ENCODE results near the gene LRRC23. TPM values are rescaled to one million over a fixed set of nuclear protein-coding genes. Genes with fewer than 3 reads are reported as not detected.

Gene LRRC23
- total and polyA plus RNA-seq, 9 of the 15 experiments (the other 6 are each of a cell fraction or from before 2014, with no cell fraction given), result 2.2 to 7.0 (median 3.0) TPM

DNA sequence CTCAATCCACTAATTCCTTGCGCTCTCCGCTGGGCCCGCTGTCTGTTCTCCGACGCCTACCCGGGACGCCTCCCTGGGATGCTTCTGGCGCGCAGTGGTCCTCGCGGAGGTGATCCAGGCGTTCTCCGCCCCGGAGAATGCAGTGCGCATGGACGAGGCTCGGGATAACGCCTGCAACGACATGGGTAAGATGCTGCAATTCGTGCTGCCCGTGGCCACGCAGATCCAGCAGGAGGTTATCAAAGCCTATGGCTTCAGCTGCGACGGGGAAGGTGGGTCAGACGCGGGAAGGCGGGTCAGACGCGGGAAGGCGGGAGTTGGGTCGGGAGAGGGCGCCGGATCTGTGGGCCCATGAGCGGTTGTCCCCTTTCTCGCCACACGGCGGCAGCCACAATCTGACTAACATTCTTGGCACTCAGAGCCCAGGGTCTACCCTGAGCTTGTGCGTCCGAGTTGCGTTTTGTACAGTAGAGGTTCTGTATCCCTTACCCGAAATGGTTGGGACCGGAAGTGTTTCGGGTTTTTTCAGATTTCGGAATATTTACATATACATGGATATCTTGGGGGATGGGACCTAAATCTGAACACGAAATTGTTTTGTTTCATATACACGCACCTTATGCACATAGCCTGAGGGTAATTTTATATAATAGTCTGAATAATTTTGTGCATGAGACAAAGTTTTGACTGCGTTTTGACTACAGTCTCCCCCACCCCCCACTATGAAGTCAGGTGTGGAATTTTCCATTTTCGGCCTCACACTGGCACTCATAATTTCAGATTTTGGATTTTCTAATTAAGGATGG lies 40.0 kb downstream of the LRRC23 start (continued):
- TF ChIP-seq MGA (IDR thresholded peaks at IDR 0.05) (peak; percentile 75), FOXK2 (conservative IDR thresholded peaks at IDR 0.05 in 1 of 2, IDR thresholded peaks at IDR 0.05 in 1 of 2; ENCODE audit: low read depth in 2 of 2) (no peak), ZNF274 (IDR thresholded peaks at IDR 0.05; ENCODE audit: borderline replicate concordance, low read depth, low read length) (peak; percentile 72; the same call in 1 of the 2 replicates), CREBBP (IDR thresholded peaks at IDR 0.05; ENCODE audit: low read depth, low read length) (no peak), FUS (optimal IDR thresholded peaks at IDR 0.05; ENCODE audit: low read depth, low read length) (peak; percentile 63), SRSF3 (IDR thresholded peaks at IDR 0.05; ENCODE audit: insufficient read depth, low read length) (no peak; the same call in 1 of the 2 replicates), EHMT2 (IDR thresholded peaks at IDR 0.05) (no peak), ZFP36 (IDR thresholded peaks at IDR 0.05; ENCODE audit: low read depth, low read length, partially characterized antibody) (no peak), TRIM24 (IDR thresholded peaks at IDR 0.05) (0 out of 4 replicates have a peak, but pooled peaks of 1 of the 2 experiments have one; percentile 38), ZNF77 (CRISPR knock-in tag; IDR thresholded peaks at IDR 0.05) (no peak)
- TF ChIP-seq, protein P1, sequence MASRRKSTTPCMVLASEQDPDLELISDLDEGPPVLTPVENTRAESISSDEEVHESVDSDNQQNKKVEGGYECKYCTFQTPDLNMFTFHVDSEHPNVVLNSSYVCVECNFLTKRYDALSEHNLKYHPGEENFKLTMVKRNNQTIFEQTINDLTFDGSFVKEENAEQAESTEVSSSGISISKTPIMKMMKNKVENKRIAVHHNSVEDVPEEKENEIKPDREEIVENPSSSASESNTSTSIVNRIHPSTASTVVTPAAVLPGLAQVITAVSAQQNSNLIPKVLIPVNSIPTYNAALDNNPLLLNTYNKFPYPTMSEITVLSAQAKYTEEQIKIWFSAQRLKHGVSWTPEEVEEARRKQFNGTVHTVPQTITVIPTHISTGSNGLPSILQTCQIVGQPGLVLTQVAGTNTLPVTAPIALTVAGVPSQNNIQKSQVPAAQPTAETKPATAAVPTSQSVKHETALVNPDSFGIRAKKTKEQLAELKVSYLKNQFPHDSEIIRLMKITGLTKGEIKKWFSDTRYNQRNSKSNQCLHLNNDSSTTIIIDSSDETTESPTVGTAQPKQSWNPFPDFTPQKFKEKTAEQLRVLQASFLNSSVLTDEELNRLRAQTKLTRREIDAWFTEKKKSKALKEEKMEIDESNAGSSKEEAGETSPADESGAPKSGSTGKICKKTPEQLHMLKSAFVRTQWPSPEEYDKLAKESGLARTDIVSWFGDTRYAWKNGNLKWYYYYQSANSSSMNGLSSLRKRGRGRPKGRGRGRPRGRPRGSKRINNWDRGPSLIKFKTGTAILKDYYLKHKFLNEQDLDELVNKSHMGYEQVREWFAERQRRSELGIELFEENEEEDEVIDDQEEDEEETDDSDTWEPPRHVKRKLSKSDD (conservative IDR thresholded peaks at IDR 0.05; ENCODE audit: low read length), result no peak
- TF ChIP-seq, protein P2, sequence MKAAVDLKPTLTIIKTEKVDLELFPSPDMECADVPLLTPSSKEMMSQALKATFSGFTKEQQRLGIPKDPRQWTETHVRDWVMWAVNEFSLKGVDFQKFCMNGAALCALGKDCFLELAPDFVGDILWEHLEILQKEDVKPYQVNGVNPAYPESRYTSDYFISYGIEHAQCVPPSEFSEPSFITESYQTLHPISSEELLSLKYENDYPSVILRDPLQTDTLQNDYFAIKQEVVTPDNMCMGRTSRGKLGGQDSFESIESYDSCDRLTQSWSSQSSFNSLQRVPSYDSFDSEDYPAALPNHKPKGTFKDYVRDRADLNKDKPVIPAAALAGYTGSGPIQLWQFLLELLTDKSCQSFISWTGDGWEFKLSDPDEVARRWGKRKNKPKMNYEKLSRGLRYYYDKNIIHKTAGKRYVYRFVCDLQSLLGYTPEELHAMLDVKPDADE (conservative IDR thresholded peaks at IDR 0.05; ENCODE audit: control insufficient read depth, low read depth, low read length), result no peak
